ENCODE measurements around the gene PDE6A. TPM values are rescaled to one million over a fixed set of nuclear protein-coding genes. Genes with fewer than 3 reads are reported as not detected.

The PDE6A gene
- total and polyA plus RNA-seq, 4 donors = 0.06 TPM; not detected in 3

GRCh38 chr5:149966946-149967345 lies 22.4 kb upstream of the PDE6A start:
- H3K36me3 ChIP-seq (ENCODE audit: control insufficient read depth in 4 of 4, insufficient read depth in 3 of 4, low read depth in 1 of 4, low read length in 3 of 4) = no peaks in the 10 kb centered on the region
- H3K9ac ChIP-seq (ENCODE audit: low read depth in 1 of 2, low read length in 2 of 2) = no peak overlapping the region
- no peaks in the 10 kb centered on the region for H3K9me3 ChIP-seq (ENCODE audit: control insufficient read depth in 4 of 4, low read length in 3 of 4)
- TF ChIP-seq REST (IDR thresholded peaks at IDR 0.05) = no peak
- TF ChIP-seq YY1 (IDR thresholded peaks at IDR 0.05) = no peak
- TF ChIP-seq CTCF (IDR thresholded peaks at IDR 0.05; ENCODE audit: low read depth, low read length, missing input control) = no peak
- TF ChIP-seq HNF4A (conservative IDR thresholded peaks at IDR 0.05) = no peak
- no peak for TF ChIP-seq FOXA2 (IDR thresholded peaks at IDR 0.05)
- no peak for TF ChIP-seq MAX (IDR thresholded peaks at IDR 0.05)
- TF ChIP-seq RXRA (IDR thresholded peaks at IDR 0.05) = no peak
- TF ChIP-seq NR2F2 (IDR thresholded peaks at IDR 0.05) = no peak
- TF ChIP-seq FOXA1 (IDR thresholded peaks at IDR 0.05) = no peak
- no peak for TF ChIP-seq ATF3 (IDR thresholded peaks at IDR 0.05)
- H3K4me1 ChIP-seq (ENCODE audit: control insufficient read depth in 4 of 4, insufficient read depth in 4 of 4, low read length in 3 of 4) = no peaks in the 10 kb centered on the region
- DNase-seq (ENCODE audit: low spot score) = no peak
- H3K27ac ChIP-seq (ENCODE audit: low read depth in 1 of 2, low read length in 2 of 2) = no peak overlapping the region
- no peak overlapping the region for H3K4me3 ChIP-seq (ENCODE audit: low read depth in 1 of 3, low read length in 3 of 3)
- 77% methylated on average over 3 of the region's 3 CpGs for WGBS
- no peaks in the 10 kb centered on the region for H3K27me3 ChIP-seq (ENCODE audit: control insufficient read depth in 4 of 4, insufficient read depth in 4 of 4, low read length in 3 of 4)

- Histone ChIP-seq H3K27ac (ENCODE audit: low read depth in 1 of 2, low read length in 2 of 2) (no peak overlapping the region), H3K27me3 (ENCODE audit: control insufficient read depth in 4 of 4, insufficient read depth in 4 of 4, low read length in 3 of 4) (no peaks in the 10 kb centered on the region), H3K9me3 (ENCODE audit: control insufficient read depth in 4 of 4, low read length in 3 of 4) (no peaks in the 10 kb centered on the region), H3K36me3 (ENCODE audit: control insufficient read depth in 4 of 4, insufficient read depth in 3 of 4, low read depth in 1 of 4, low read length in 3 of 4) (no peaks in the 10 kb centered on the region), H3K4me3 (ENCODE audit: low read depth in 1 of 3, low read length in 3 of 3) (no peak overlapping the region), H3K9ac (ENCODE audit: low read depth in 1 of 2, low read length in 2 of 2) (no peak overlapping the region), H3K4me1 (ENCODE audit: control insufficient read depth in 4 of 4, insufficient read depth in 4 of 4, low read length in 3 of 4) (peaks cover 0 to 11% (median 6%) of the 10 kb centered on the region in 4 donors)
- DNase-seq (ENCODE audit: low spot score) = no peak
- TF ChIP-seq JUND (IDR thresholded peaks at IDR 0.05) = no peak
- TF ChIP-seq ATF3 (IDR thresholded peaks at IDR 0.05) = no peak
- TF ChIP-seq RXRA (IDR thresholded peaks at IDR 0.05) = no peak
- no peak for TF ChIP-seq RAD21 (IDR thresholded peaks at IDR 0.05)
- no peak for TF ChIP-seq FOXA1 (IDR thresholded peaks at IDR 0.05)
- no peak for TF ChIP-seq NR2F2 (IDR thresholded peaks at IDR 0.05)
- TF ChIP-seq HNF4A (conservative IDR thresholded peaks at IDR 0.05) = no peak
- TF ChIP-seq MAX (IDR thresholded peaks at IDR 0.05) = no peak
- no peak for TF ChIP-seq EGR1 (IDR thresholded peaks at IDR 0.05; ENCODE audit: low read depth in 2 of 2)
- 94% methylated on average over 3 of the region's 3 CpGs for WGBS
These were observed 19.1 kb upstream of the PDE6A start for GRCh38 chr5:149963729-149964128.

All from liver (tissue), 9 donors.